ENCODE data around the gene CDH11.

GRCh38 chr16:64950262-64950661 is 171.6 kb downstream of the CDH11 start:
- no peak for TF ChIP-seq CTCF (IDR thresholded peaks at IDR 0.05; ENCODE audit: low read depth, low read length)
- TF ChIP-seq EZH2phosphoT487 (IDR thresholded peaks at IDR 0.05; ENCODE audit: low read depth): no peak
